Astrocyte (in vitro differentiated cells and primary cell): ENCODE results near the gene LAMA1. TPM values are rescaled to one million over a fixed set of nuclear protein-coding genes. Genes with fewer than 3 reads are reported as not detected.

Source experiments
- DNase-seq: peaks from one replicate; pipeline ENCODE4 v3.0.0-alpha.2; 2010; ENCODE audit warnings: low read depth
- FAIRE-seq: peaks from 2 replicates; lab custom pipeline; 2011; peaks lifted over from hg19 to GRCh38; lab: Jason Lieb, UNC
- H2AFZ ChIP-seq: 2 replicates; pipeline ENCODE4 v1.6.0; 2012; ENCODE audit warnings: low read depth, low read length, inconsistent platforms
- H3K27ac ChIP-seq: 2 replicates; pipeline ENCODE4 v1.5.1; 2011; ENCODE audit warnings: low read depth, low read length, inconsistent platforms
- H3K27me3 ChIP-seq: 2 replicates; pipeline ENCODE4 v1.6.0; 2011; ENCODE audit warnings: low read length, inconsistent platforms; ENCODE audit not compliant: insufficient read depth
- H3K36me3 ChIP-seq: 2 replicates; pipeline ENCODE4 v1.5.1; 2011; ENCODE audit warnings: low read length, inconsistent platforms; ENCODE audit not compliant: insufficient read depth
- H3K4me1 ChIP-seq: 2 replicates; pipeline ENCODE4 v1.5.1; 2011; ENCODE audit warnings: low read length, inconsistent platforms; ENCODE audit not compliant: insufficient read depth
- H3K4me2 ChIP-seq: 2 replicates; pipeline ENCODE4 v1.6.0; 2012; ENCODE audit warnings: low read length, inconsistent platforms
- H3K4me3 ChIP-seq: 2 replicates; pipeline ENCODE4 v1.5.1; 2011; ENCODE audit warnings: low read depth, mild to moderate bottlenecking, low read length, inconsistent platforms; ENCODE audit not compliant: insufficient read depth
- H3K79me2 ChIP-seq: 2 replicates; pipeline ENCODE4 v1.6.0; 2012; ENCODE audit warnings: mild to moderate bottlenecking, low read length, inconsistent platforms; ENCODE audit not compliant: insufficient read depth
- H3K9ac ChIP-seq: 2 replicates; pipeline ENCODE4 v1.6.0; 2012; ENCODE audit warnings: mild to moderate bottlenecking, low read length, inconsistent platforms
- H3K9me3 ChIP-seq: 2 replicates; pipeline ENCODE4 v1.5.1; 2012; ENCODE audit warnings: low read depth, mild to moderate bottlenecking, low read length, inconsistent platforms; ENCODE audit not compliant: insufficient read depth
- H4K20me1 ChIP-seq: 2 replicates; pipeline ENCODE4 v1.6.0; 2012; ENCODE audit warnings: low read length, inconsistent platforms; ENCODE audit not compliant: insufficient read depth
- H3K27ac Mint-ChIP-seq: one replicate; pipeline ENCODE4 v1.8.0; 2021; ENCODE audit warnings: mild to moderate bottlenecking, mixed read lengths; ENCODE audit not compliant: unreplicated experiment
- H3K27me3 Mint-ChIP-seq: one replicate; pipeline ENCODE4 v1.8.0; 2021; ENCODE audit warnings: low read depth, mixed read lengths; ENCODE audit not compliant: unreplicated experiment
- H3K36me3 Mint-ChIP-seq: one replicate; pipeline ENCODE4 v1.8.0; 2021; ENCODE audit warnings: low read depth, mixed read lengths; ENCODE audit not compliant: unreplicated experiment
- H3K4me1 Mint-ChIP-seq: one replicate; pipeline ENCODE4 v1.8.0; 2021; ENCODE audit warnings: low read depth, mixed read lengths; ENCODE audit not compliant: unreplicated experiment
- H3K4me3 Mint-ChIP-seq: one replicate; pipeline ENCODE4 v1.8.0; 2021; ENCODE audit warnings: mild to moderate bottlenecking, moderate library complexity, mixed read lengths; ENCODE audit not compliant: unreplicated experiment
- H3K9me3 Mint-ChIP-seq: one replicate; pipeline ENCODE4 v1.8.0; 2021; ENCODE audit warnings: mild to moderate bottlenecking, mixed read lengths; ENCODE audit not compliant: unreplicated experiment
- EZH2 ChIP-seq: IDR thresholded peaks from 2 replicates; pipeline ENCODE4 v1.6.1; 2012; ENCODE audit warnings: mild to moderate bottlenecking, low read length, inconsistent platforms; ENCODE audit not compliant: insufficient read depth
- total RNA-seq: library from RNA; stranded (reverse); gene quantifications from 2 replicates; pipeline ENCODE4 v1.2.1, GENCODE V29; 2021
- TF ChIP-seq, protein P1 (sequence below): IDR thresholded peaks from 2 replicates; pipeline ENCODE4 v1.5.1; 2011; ENCODE audit warnings: low read depth, mild to moderate bottlenecking, inconsistent platforms, low read length, moderate library complexity; ENCODE audit not compliant: insufficient read depth

The LAMA1 gene
- total RNA-seq, 1 donor from 2014 or later = 17.4 TPM

DNA sequence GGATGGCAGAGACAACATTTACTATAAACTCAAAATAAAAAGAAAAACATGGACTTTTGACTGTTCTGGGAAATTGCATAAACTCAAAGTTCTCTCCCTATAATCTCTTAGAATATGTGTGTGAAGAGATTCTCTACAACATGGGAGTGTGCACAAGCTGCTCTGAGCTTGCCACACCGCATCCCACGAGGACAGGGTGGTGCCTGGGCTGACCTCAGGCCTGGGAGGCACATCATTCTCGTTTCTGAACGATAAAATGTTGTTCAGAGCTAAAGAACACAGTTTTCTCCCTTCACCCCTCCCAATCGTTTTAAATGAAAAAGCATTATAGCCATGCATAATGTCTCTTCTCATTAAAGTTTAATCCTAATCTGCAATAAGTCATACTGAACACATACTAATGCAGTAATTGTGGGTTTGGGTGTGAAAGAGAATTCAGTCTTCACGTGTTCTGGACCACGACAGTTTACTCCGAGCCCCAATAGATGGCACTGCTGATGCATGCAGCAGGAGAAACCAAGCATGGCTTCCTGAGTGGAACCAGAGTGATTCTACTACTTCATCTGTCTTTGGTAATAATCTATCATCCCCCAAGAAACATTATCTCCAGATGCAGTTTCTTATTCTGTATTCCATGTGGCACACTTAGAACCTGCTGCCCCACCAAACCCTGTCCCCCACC is 46.9 kb upstream of the LAMA1 start:
- Mint-ChIP-seq H3K4me1 (peaks cover 18% of the 10 kb centered on the region), H3K27me3 (peaks cover 1% of the 10 kb centered on the region), H3K4me3 (no peak overlapping the region), H3K9me3 (no peaks in the 10 kb centered on the region), H3K27ac (no peak overlapping the region), H3K36me3 (no peaks in the 10 kb centered on the region)
- no peaks in the 10 kb centered on the region for H3K9me3 ChIP-seq
- H4K20me1 ChIP-seq = no peaks in the 10 kb centered on the region
- no peak for FAIRE-seq
- no peaks in the 10 kb centered on the region for H3K4me1 ChIP-seq
- no peak overlapping the region for H3K4me3 ChIP-seq
- no peak for TF ChIP-seq EZH2
- TF ChIP-seq, protein P1, sequence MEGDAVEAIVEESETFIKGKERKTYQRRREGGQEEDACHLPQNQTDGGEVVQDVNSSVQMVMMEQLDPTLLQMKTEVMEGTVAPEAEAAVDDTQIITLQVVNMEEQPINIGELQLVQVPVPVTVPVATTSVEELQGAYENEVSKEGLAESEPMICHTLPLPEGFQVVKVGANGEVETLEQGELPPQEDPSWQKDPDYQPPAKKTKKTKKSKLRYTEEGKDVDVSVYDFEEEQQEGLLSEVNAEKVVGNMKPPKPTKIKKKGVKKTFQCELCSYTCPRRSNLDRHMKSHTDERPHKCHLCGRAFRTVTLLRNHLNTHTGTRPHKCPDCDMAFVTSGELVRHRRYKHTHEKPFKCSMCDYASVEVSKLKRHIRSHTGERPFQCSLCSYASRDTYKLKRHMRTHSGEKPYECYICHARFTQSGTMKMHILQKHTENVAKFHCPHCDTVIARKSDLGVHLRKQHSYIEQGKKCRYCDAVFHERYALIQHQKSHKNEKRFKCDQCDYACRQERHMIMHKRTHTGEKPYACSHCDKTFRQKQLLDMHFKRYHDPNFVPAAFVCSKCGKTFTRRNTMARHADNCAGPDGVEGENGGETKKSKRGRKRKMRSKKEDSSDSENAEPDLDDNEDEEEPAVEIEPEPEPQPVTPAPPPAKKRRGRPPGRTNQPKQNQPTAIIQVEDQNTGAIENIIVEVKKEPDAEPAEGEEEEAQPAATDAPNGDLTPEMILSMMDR = peak; percentile 26
- H3K27ac ChIP-seq = no peak overlapping the region
- no peaks in the 10 kb centered on the region for H3K27me3 ChIP-seq
- no peaks in the 10 kb centered on the region for H3K36me3 ChIP-seq
- no peak for DNase-seq
- no peak overlapping the region for H3K4me2 ChIP-seq
- H2AFZ ChIP-seq = no peak overlapping the region
- no peak overlapping the region for H3K9ac ChIP-seq
- no peaks in the 10 kb centered on the region for H3K79me2 ChIP-seq

DNA sequence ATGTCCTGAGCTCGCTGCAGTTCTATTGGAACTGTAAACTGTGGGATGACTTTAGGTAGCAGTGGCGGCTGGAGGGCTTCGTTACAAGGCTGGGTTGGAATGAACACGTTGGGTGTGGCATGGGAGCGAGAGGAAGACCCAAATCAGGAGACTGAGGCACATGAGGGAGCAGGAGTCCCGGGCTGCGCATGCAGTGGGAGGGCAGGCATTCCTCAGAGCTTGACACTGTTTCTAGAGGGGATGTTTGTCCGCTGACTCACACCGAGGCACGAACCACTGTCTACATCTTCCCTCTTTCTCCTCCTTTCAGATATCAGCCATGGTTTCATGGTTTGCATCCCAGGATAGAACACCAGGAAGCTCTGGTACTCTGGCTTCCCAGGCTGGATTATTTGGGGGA is 40.6 kb upstream of the LAMA1 start:
- Mint-ChIP-seq H3K27ac (peak overlapping the region; percentile 8), H3K4me1 (peaks cover 21% of the 10 kb centered on the region), H3K36me3 (no peaks in the 10 kb centered on the region), H3K27me3 (no peaks in the 10 kb centered on the region), H3K9me3 (no peaks in the 10 kb centered on the region), H3K4me3 (no peak overlapping the region)
- Histone ChIP-seq H3K4me2 (peak overlapping the region; percentile 18), H3K79me2 (no peaks in the 10 kb centered on the region), H3K4me3 (no peak overlapping the region), H3K9ac (no peak overlapping the region), H3K4me1 (peaks cover 10% of the 10 kb centered on the region), H4K20me1 (no peaks in the 10 kb centered on the region), H3K9me3 (no peaks in the 10 kb centered on the region), H3K27me3 (no peaks in the 10 kb centered on the region), H3K27ac (peak overlapping the region; percentile 45), H3K36me3 (no peaks in the 10 kb centered on the region), H2AFZ (peak overlapping the region; percentile 54)
- FAIRE-seq (peak; percentile 79), DNase-seq (peak; percentile 82)
- TF ChIP-seq, protein P1 = no peak
- no peak for TF ChIP-seq EZH2

DNA sequence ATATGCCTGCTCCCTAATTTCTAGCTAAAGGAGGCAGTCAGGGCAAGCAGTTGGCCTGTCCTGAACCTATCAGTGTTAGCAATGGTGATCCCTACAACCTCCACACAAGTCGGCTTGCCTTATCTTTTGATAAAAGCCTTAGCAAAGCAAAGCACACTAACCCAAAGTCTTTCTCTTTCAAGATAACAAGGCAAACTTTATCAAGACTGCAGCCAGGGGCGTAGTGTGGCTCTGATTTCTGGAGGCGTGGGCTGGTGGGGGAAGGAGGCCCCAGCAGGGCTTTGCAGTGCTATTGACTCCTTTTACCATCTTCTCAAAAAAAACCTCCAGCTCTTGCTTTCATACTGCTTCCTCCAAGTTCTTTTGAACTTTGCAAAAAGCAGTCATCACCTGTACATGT is 40.2 kb upstream of the LAMA1 start:
- Histone ChIP-seq H3K4me2 (peak overlapping the region; percentile 18), H3K79me2 (no peaks in the 10 kb centered on the region), H3K4me1 (peaks cover 10% of the 10 kb centered on the region), H2AFZ (no peak overlapping the region), H3K4me3 (no peak overlapping the region), H3K9ac (no peak overlapping the region), H3K27me3 (no peaks in the 10 kb centered on the region), H4K20me1 (no peaks in the 10 kb centered on the region), H3K36me3 (no peaks in the 10 kb centered on the region), H3K9me3 (no peaks in the 10 kb centered on the region), H3K27ac (no peak overlapping the region)
- no peak for FAIRE-seq
- no peak overlapping the region for H3K4me3 Mint-ChIP-seq
- H3K27ac Mint-ChIP-seq = peak overlapping the region; percentile 8
- H3K27me3 Mint-ChIP-seq = no peaks in the 10 kb centered on the region
- H3K9me3 Mint-ChIP-seq = no peaks in the 10 kb centered on the region
- no peak for DNase-seq
- no peak for TF ChIP-seq EZH2
- TF ChIP-seq, protein P1 = no peak
- peaks cover 21% of the 10 kb centered on the region for H3K4me1 Mint-ChIP-seq
- no peaks in the 10 kb centered on the region for H3K36me3 Mint-ChIP-seq
